HG03342 (cell line): Measurements from ENCODE around the gene CCDC71L.
A peak's percentile ranks its signal among the peaks of the same experiment; 100 is the strongest.

ENCODE experiments used
- ATAC-seq: cut with Tn5 transposase; IDR thresholded peaks from one replicate; pipeline ENCODE4 v1.9.1; 2021; ENCODE audit warnings: mild to moderate bottlenecking, moderate library complexity; ENCODE audit not compliant: unreplicated experiment

The CCDC71L gene

DNA sequence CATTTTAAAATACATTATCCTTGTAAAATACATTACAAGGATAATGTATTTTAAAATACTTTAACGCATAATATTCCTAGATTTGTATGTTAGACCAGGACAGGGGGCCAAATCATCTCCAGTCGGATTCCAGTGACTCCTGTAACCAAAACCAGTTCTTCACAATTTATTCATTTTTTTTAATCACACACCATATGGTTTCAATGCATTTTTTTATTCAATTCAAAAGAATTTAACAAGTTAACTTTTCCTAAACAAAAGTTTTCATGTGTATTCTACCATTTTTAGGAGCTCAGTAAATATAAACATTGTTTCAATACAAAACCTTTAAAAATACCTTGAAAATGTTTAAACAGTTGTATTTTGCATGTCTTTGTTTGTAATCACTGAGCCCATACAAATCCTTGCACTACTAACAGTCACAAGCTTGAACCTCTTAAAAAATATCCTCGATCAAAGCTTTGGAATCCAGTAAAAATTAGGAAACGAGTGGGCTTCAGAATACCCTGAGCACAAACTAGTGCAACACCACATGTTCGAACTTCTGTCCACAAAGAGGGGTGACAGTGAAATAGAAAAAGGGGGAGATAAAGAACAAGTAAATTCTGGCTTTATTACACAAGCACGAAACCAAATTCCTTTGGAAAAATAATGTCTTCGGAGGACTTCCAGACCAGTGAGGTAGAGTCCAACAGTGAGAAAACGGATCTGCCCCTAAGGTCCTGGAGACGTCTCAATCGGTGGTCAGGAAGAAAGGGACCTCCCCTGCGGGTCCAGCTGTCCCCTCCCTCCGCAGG lies 1.6 kb downstream of the CCDC71L start:
- ATAC-seq = no peak

DNA sequence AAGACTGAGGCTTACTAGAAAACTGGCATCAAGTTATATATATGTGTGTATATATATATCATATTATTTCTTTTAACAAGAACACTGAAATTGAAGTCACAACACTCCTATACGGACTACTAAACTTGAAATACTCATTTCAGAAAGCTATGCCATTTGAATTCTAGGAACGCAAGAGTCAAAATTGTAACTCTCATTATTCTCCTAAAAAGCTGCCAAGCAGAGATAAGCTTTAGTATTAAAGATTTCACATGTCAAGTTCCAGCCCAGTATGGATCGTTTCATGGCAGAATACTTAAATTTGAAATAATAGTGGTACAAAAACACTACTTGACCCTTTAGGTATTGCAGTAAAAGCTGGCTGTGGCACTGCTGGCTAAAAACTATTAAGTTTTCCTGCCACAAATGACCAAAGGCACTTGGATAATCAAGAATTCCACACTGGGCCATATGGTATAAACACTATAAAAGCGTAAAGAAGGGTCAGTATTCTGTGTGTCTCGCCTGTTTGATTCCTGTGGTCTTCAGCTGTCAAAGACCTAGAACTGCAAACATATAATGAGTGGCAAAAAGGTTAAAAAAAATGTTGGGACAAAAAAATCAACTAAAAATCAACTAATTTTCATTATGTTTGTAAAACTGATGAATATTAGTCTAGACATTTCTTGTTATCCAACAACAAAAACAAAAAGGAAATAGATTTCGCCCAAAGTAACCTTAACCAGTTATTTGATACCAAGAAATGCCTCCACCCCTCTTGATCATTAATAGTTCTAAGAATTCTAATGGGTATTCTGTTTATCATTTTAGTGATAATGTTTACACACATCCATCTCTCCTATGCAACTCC lies 2.4 kb downstream of the CCDC71L start:
- ATAC-seq = no peak

DNA sequence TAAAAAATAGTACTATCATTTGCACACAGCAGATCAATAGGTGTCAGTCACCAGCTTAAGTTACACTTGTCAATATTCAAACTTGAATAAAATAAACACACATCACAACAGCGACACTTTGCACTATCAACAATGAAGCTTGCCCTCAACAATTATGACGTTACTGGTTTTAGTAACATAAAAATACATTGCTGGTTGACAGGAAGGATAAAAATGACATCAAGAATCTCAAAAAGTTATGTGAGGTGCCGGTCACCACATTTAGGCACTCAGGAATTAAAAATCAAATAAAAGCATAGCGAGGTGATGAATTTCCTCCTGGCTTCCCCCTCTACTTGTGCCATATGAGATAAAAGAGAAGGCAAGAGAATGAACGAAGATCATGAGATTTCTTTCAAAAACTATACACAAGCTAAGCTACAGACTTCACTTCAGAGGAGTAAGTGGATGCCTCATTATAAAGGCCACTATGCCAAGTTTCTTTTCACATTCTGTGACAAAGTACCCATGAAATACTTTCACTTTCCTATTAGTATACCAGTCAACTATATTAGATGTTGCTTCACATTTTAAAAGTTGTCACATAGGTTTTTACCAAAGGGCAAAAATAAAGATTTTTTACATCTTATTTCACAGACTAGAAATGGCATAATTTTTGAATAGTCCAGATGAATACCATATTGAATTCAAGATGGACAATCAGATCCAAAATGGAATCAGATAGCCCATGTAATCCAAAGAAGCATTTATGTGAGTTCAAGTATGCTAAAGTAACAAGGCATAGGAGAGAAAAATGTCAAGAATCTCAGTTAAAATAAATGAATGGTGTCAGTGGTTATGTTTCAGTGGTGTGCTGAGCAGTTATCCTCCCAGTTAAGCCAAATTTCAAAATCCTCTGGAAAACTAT lies 3.6 kb downstream of the CCDC71L start:
- ATAC-seq = no peak

DNA sequence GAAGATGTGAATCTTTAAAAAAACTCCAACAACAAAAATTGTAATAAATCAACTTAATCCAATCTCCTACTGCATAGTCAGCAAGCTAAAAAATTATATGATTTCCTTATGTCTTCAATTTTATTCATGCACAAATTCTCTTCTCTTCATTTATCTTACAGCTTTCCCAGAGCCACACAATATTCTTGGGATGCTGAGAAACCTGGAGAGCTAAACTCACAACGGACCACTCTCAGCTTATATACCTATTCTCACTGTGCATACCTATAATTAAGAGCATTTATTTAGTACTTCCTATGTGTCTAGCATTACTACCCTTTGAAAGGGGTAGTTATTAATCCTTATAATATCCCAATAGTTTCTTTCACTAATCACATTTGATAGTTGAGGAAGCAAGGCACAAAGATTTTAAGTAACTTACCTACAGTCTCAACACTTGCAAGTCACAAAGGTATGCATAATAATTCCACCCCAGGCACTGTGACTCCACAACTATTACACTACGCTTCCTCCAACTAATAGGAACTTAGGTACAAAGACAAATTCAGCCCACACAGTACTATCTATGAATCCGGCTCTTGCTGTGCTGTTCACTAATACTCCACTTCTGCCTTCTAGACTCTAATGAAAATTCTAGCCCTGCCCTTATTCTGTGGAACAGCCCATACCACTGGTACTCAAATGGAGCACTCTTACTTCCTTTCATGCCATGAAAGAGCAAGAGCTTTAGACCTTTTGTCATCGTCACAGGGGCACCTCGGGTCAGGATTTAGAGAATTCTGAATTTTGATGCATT lies 5.1 kb downstream of the CCDC71L start:
- ATAC-seq = no peak

DNA sequence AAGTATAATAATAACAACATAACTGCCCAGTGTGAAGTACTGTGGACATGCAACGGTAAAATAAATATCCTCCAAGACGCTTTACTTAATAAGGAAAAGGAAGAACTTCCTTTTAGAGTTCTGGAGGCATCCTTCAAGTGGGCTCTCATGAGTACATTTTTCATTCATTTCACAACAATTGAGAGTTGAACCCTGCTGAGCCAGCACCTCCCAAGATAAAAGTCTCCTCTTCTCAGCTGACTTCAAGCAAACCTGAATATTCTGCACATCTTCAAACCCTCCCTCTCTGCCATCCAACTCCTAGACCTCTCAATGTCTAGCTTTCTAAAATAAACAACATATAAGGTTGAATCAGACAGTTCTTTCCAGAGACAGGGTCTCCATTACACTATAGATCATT lies 7.5 kb downstream of the CCDC71L start:
- ATAC-seq = no peak

DNA sequence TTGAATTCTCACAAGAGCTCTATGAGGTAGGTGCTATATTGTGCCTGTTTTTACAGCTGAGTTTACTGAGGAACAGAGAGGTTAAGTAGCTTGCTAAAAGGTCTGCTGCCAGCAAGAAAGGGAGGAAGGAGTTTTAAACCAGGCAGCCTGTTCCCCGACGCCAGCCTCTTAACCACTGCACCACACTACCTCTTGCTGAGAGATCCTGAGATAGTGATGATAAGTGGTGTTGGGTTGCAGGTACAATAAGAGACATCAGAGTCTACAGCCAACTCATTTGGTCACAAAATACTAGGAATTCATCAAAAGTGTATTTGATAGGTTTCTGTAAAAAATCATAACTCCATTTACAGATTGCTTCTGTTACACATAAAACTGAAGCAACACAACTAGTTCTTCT lies 8.0 kb downstream of the CCDC71L start:
- ATAC-seq = no peak

DNA sequence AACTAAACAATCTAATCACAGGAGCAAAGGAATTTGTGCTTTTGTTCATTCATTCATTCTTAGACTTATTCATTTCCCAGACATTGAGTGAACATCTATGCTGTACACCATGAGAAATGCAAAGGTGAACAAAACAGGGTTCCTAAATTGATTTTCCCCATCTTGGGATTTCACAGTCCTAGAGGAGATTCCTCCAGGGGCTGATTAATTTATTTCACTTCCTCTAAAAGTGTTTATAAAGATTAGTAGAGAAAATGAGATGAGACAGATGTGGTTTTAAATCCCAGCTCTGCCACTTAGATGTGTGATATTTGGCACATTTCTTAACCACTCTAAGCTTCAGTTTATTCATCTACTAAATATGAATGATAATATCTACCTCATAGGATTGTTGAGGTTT lies 8.9 kb downstream of the CCDC71L start:
- no peak for ATAC-seq

DNA sequence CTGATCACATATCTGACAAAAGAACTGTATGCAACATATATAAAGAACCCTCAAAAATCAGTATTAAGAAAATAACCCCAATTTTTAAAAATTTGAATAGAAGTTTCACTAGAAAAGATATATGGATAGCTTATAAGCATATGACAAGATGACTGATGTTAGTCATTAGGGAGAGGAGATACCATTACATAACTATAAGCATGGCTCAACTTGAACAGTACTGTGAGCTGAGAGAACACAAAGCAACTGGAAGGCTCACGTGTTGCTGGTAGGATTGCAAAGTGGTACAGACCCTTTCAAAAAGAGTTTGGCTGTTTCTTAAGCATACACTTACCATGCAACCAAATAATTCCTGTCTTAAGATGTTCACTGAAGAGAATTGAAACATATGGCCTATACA lies 14.7 kb downstream of the CCDC71L start:
- no peak for ATAC-seq

DNA sequence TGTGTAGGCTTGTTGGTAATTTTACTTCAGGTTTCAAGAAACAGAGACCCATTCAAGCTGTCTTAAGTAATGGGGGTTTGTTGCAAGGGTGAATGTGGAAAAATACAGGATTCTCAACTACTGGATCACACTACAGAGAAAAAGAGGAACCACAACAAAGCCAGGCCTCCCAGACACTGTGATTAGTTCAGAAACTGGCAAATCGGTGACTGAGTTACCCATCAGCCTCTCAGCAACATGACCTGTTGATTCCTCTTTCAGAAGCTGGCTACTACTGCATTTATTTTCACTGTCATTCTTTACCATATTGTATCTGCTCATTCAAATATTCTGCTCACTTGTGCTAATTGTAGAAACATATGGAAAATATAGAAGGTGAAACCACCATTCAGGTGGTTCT lies 16.0 kb downstream of the CCDC71L start:
- peak; percentile 67 for ATAC-seq

DNA sequence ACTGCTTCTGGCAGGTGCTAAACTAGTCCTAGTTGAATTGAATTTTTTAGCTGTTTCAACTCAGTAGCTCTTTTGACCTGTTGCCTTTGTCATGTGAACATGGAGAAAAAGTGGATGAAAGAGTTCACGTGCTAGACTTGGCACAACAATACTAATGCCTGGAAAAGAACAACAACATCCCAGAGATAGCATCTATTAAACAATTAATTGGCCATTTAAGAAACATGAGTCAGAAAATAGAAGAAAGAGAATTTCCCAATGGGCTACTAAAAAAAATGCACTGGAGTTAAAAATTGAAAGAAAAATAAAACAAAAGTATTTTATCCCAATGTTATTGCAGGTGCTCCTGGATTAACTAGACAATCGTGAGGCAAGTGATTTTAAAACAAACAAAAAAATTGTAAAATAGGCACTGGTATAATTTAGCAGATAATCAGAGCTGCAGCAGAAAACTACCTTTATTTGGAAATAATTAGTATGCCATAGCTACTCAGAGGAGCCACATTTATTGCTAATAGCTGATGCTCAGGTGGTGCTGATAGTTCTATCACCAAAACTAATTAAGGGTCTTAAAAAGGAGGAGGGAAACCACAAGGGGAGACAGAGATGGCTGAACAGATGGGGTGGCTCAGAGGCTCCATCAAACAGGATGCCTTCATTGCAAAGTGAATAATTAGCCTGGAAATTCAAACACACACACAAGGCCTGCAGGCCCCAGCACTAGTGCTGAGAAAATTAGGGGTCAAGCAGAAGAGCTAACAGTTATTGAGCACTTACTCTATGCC lies 17.6 kb downstream of the CCDC71L start:
- no peak for ATAC-seq

DNA sequence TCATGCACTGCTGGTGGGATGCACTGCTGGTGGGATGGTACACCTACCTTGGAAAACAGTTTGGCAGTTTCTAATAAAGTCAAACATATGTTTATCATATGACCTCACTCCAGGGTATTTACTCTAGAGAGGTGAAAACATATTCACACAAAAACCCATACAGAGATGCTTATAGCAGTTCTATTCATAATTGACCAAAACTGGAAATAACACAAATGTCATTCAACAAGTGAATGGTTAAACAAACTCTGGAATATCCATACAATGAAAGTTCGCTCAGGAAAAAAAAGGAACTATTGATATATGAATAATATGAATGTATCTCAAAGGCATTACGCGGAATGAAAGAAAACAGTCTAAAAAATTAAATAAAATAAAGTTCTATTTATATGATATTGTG lies 19.5 kb downstream of the CCDC71L start:
- no peak for ATAC-seq

DNA sequence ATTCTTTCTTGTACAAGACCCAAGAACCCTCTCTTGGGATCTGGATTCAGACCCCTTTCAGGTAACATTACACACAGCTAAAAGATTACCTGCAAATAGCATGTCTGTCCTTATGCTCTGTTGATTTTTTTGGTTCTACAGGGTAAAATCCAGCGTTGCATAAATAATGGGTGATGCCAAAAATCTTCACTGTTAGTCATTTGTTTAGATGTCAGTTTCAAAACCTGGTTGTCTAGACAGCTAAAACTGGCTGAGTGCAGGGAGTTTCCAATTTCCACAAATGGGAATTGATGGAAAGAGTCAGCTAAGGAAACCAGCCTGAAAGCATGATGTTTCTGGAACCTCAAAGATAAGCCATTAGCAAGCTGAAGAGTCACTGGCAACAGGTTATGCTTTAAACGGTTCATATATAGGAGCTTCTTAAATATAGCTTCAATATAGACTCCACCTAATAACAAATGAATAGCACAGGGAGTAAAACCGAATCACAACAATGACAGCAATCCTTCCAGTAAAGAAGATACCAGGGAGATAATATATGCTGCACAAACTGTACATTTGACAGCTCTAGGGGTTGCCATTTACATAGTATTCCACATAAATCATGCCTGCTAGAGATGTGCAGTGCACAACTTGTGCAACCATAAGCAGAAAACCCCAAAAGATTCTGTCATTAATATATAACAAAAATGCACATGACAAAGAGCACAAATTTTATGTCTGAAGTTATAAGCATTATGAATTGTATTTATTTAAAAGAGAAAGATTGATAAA lies 20.4 kb downstream of the CCDC71L start:
- no peak for ATAC-seq

DNA sequence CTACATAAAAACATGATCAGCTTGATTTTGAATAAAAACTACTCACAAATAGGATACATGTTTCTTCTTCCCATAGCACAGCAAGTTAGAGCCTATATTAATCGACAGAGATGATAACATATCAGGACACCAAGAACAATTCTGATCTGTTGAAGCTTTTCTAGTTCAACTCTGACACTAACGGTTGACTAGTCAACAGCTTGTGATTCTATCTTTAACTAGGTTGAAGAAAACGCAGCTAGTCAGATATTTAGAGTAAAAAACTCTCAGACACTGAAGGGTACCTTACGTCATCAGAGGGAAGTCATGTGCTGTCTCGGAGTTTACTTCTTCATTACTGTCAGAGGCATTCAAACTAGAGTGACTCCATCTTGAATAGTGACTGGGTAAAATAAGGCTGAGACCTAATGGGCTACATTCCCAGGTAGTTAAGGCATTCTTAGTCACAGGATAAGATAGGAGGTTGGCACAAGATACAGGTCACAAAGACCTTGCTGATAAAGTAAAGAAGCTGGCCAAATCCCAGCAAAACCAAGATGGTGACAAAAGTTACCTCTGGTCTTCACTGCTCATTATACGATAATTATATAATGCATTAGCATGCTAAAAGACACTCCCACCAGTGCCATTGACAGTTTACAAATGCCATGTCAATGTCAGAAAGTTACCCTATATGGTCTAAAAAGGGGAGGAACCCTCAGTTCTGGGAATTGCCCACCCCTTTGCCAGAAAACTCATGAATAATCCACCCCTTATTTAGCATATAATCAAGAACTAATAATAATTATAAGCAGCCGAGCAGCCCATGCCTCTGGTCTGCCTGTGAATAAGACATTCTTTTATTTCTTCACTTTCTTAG lies 21.3 kb downstream of the CCDC71L start:
- ATAC-seq = no peak

DNA sequence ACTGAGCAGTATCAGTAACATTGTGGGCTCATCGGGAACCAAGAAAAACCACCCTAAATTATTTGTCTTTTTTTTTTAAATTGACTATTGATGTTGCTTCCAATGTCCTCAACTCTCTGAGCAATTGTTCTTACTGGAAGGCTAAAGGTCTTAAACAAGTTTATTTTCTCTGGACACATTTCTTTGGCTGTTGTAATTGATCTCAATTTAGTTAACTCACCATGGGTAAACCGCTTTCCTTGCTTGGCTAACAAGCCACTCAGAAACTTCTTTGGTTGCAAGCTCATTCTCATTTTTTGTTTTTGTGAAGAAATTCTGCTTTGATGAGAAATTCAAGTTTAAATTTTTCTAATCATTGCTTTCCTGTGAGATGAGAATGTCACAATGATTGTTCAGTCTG lies 25.5 kb downstream of the CCDC71L start:
- ATAC-seq = no peak

DNA sequence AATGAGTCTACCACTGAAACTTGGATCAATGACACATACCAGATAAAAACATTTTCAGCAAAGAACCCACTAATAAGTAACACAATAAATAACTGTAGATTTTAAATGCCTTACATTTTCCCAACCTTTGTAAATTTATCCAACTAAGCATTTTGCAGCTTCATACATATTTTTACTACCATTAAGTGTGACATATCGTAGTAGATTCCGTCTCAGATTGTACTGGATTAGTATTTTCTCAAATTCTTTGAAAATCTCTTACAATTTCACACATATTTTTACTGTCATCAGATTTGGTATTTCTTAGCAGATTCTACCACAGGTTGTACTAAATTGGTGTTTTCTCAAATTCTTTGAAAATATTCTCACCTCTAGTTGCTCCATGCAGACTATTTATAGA lies 26.0 kb downstream of the CCDC71L start:
- no peak for ATAC-seq

DNA sequence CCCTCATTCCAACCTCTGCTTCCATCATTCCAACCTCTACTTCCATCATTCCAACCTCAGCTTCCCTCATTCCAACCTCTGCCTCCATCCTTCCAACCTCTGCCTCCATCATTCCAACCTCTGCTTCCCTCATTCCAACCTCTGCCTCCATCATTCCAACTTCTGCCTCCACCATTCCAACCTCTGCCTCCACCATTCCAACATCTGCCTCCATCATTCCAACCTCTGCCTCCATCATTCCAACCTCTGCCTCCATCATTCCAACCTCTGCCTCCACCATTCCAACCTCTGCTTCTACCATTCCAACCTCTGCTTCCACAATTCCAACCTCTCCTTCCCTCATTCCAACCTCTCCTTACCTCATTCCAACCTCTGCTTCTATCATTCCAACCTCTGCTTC lies 30.3 kb downstream of the CCDC71L start:
- ATAC-seq = no peak

DNA sequence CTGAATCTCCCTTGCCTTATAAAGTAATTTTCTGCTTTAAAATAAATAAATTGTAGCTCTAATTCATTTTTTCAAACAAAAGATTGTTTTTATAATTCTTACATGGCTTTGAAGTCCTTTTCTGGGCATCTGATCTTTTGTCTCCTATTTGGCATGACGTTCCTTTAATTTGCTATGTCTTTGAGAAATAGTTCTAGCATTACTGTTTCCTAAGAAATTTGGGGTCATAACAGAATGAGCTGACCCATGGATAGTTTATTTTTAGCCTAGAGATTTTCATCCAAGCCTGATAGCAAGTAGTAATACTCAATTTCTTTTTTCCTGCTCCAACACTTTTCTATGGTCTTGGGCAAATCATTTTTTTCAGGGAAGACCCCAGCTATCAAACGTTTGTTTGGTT lies 31.4 kb downstream of the CCDC71L start:
- no peak for ATAC-seq
